ENCODE results near the gene NOL4L.
"Not testable (repeated sequence)": the region's sequence is repeated elsewhere in the genome, so short reads cannot be mapped to it uniquely, and the experiment has no call there.

Gene NOL4L

DNA sequence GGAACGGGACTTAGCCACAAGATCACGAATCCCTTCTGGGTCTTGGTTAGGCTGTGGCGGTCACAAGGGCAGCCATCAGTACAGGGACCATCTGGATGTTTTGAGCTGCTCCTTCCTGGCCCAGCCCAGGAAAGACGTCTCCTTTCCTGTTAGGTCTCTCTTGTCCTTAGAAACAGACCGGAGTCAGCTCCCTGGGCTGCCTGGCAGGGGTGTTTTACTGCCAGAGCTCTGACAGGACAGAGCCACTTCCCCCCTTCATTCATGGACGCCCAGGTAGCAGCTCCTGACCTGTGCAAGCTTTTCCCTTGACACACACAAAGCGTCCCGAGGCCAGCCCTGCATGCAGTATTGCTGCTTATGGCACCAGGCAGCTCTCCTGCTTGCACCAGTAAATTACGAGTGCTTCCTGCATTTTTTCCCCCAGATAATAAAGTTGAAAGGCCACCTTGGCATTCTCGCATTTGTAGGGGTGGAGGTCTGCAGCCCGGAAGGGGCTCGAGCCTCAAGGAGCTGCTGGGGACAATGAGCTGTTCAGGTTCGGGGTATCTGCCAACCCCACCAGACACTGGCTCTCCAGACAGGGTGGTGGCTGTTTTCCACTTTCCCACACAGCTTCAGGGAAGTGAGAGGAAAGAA, 87.4 kb downstream of the NOL4L start:
- Mint-ChIP-seq H3K27ac (no peak overlapping the region), H3K4me1 (ENCODE audit: low read depth) (no peaks in the 10 kb centered on the region), H3K36me3 (ENCODE audit: low read depth) (peaks cover 8% of the 10 kb centered on the region), H3K4me3 (no peak overlapping the region), H3K9me3 (no peaks in the 10 kb centered on the region), H3K27me3 (ENCODE audit: low read depth) (no peaks in the 10 kb centered on the region)
- no peak for DNase-seq (ENCODE audit: low spot score)

DNA sequence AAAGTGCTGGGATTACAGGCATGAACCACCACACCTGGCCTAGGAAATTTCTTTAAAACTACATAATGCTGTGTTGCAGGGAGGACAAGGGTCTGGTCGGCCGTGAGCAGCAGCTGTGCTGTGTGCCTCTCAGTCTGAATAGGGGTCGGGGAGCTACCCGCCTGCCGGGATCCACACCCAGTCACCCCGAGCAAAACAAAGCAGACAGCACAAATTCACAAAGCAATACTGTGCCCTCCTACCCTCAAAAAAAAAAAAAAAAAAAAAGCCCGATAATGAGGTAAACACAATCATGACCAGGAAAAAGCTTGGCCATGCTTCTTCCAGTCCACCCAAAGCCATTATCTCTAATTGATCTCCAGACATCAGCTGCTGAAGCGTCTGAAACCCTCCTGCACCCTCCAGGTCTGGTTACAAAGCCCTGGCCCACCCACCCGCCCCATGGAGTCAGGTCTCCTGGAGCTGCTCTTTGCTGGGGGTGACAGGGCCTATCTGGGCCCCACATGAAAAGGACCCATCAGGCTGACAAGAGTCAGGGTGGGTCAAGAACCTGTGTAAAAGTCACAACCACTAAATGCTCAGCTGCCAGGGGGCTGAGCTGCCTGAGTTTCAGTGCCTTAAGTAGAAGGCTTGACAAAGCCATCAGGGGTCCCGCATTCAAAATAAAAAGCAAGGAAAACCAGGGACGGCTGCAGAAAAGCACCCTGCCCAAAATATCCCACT, 88.2 kb downstream of the NOL4L start:
- Mint-ChIP-seq H3K36me3 (ENCODE audit: low read depth) (peaks cover 14% of the 10 kb centered on the region), H3K4me1 (ENCODE audit: low read depth) (no peaks in the 10 kb centered on the region), H3K27ac (no peak overlapping the region)

DNA sequence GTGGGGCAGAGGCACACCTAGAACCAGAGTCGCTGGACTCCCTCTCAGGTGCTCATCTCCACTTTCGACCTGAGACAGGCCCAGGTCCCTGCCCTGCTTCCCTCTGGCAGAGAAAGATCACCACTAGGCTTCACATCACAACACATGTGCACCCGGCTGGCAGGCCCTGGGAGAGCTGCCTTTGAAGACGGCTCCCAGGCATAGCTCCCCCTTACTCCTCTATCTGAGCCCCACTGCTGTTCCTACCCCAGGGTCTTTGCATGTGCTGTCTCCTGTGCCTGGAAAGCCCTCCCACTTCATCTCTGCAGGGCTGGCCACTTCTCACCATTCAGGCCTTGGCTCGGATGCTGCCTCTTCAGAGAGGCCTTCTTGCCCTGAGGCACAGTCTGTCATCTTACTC, 89.2 kb downstream of the NOL4L start:
- H3K27me3 Mint-ChIP-seq (ENCODE audit: low read depth) = no peaks in the 10 kb centered on the region
- no peak for DNase-seq (ENCODE audit: low spot score)
- no peaks in the 10 kb centered on the region for H3K9me3 Mint-ChIP-seq
- peaks cover 10% of the 10 kb centered on the region for H3K36me3 Mint-ChIP-seq (ENCODE audit: low read depth)
- H3K27ac Mint-ChIP-seq = no peak overlapping the region
- H3K4me1 Mint-ChIP-seq (ENCODE audit: low read depth) = peaks cover 2% of the 10 kb centered on the region
- no peak overlapping the region for H3K4me3 Mint-ChIP-seq

More for the DNA sequence above, 88.2 kb downstream of the NOL4L start:
- H3K27me3 Mint-ChIP-seq (ENCODE audit: low read depth) = no peaks in the 10 kb centered on the region
- H3K9me3 Mint-ChIP-seq = no peaks in the 10 kb centered on the region
- no peak overlapping the region for H3K4me3 Mint-ChIP-seq
- no peak for DNase-seq (ENCODE audit: low spot score)

DNA sequence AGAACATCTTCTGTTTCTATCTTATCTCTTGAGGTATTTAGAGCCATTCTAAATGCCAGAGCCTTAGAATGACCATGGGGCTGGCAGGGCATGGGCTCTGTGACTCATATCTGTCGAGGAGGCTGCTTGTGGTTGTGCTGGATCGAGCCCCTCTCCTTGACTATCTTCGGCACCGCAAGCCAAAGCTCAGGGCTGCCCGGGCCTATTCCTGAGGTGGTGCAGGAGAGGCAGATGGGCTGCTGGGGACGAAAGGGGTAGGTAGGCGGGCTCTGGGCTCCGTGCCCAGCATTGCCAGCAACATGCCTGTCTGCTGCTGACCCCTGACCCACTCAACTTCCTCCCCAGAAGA, 89.9 kb downstream of the NOL4L start:
- Mint-ChIP-seq H3K4me3 (no peak overlapping the region), H3K4me1 (ENCODE audit: low read depth) (peaks cover 2% of the 10 kb centered on the region), H3K9me3 (no peaks in the 10 kb centered on the region), H3K36me3 (ENCODE audit: low read depth) (peaks cover 10% of the 10 kb centered on the region), H3K27me3 (ENCODE audit: low read depth) (no peaks in the 10 kb centered on the region), H3K27ac (no peak overlapping the region)
- no peak for DNase-seq (ENCODE audit: low spot score)

DNA sequence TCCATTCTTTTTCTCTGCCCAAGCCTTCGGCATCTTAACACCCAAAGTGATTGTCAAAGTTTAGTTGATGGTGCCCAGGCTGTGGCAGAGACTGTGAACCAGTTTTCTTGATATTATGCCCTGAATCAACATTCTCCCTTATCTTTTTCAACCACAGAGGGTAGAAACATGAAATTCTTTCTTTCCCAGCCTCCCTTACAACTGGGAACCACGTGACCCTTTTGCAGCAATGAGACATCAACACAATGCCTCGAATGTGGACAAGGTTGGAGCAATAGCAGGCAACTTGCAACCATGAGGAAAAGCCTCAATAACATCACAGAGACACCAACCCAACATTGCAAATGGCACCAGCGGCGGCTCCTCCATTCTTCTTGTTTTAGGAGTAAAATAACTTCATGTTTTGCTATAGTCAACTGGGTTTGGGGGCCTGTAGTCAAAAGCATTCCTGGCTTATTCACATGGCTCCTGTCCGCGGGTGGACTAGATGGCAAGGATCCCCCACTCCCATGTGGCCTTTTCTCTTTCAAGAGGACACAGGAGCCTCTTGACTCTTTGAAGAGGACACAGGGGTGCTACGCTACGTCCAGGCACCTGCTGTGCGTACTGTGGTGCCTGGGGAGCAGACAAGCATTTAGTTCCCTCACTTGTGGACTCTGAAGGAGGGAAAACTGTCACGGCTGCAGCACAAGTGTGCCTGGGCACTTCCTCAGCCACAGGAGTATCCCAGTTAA, 90.5 kb downstream of the NOL4L start:
- no peak overlapping the region for H3K4me3 Mint-ChIP-seq
- H3K4me1 Mint-ChIP-seq (ENCODE audit: low read depth) = peaks cover 2% of the 10 kb centered on the region
- H3K9me3 Mint-ChIP-seq = no peaks in the 10 kb centered on the region
- no peaks in the 10 kb centered on the region for H3K27me3 Mint-ChIP-seq (ENCODE audit: low read depth)
- no peak overlapping the region for H3K27ac Mint-ChIP-seq
- DNase-seq (ENCODE audit: low spot score) = no peak
- H3K36me3 Mint-ChIP-seq (ENCODE audit: low read depth) = peaks cover 10% of the 10 kb centered on the region

DNA sequence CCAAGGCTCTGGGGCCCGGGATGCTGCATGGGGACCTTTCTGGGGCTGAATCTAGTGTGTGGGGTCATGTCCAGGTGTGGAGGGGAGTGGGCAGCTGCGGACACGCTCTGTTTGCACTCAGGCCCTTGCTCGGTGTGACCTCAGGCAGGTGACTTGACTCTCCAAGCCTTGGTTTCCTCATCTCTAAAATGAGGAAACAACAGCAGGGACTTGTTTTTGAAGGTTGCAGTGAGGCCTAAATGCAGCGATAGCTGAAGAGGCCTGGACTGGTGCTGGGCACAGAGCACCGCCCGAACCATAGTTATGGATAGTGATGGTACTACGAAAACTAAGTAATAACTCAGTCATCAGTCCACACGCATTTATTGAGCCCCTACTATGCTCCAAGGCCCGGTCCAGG, 91.8 kb downstream of the NOL4L start:
- Mint-ChIP-seq H3K27ac (no peak overlapping the region), H3K4me3 (no peak overlapping the region), H3K27me3 (ENCODE audit: low read depth) (no peaks in the 10 kb centered on the region), H3K4me1 (ENCODE audit: low read depth) (peaks cover 2% of the 10 kb centered on the region), H3K36me3 (ENCODE audit: low read depth) (peaks cover 12% of the 10 kb centered on the region), H3K9me3 (no peaks in the 10 kb centered on the region)
- DNase-seq (ENCODE audit: low spot score) = no peak

DNA sequence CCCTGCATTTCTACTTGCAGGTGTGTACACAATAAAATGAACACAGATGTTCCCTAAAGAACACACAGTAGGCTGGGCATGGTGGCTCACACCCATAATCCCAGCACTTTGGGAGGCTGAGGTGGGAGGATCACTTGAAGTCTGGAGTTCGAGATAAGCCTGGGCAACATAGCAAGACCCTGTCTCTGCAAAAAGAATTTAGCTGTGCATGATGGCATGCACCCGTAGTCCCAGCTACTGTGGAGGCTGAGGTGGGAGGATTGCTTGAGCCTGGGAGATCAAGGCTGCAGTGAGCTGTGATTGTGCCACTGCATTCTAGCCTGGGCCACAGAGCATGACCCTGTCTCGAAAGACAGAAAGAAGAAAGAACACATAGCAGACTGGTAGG, 93.4 kb downstream of the NOL4L start:
- not testable (repeated sequence) for H3K9me3 Mint-ChIP-seq; DNase-seq (ENCODE audit: low spot score); H3K27me3 Mint-ChIP-seq (ENCODE audit: low read depth); H3K4me3 Mint-ChIP-seq; H3K27ac Mint-ChIP-seq; H3K4me1 Mint-ChIP-seq (ENCODE audit: low read depth)
- H3K36me3 Mint-ChIP-seq (ENCODE audit: low read depth) = peaks cover 14% of the 10 kb centered on the region

DNA sequence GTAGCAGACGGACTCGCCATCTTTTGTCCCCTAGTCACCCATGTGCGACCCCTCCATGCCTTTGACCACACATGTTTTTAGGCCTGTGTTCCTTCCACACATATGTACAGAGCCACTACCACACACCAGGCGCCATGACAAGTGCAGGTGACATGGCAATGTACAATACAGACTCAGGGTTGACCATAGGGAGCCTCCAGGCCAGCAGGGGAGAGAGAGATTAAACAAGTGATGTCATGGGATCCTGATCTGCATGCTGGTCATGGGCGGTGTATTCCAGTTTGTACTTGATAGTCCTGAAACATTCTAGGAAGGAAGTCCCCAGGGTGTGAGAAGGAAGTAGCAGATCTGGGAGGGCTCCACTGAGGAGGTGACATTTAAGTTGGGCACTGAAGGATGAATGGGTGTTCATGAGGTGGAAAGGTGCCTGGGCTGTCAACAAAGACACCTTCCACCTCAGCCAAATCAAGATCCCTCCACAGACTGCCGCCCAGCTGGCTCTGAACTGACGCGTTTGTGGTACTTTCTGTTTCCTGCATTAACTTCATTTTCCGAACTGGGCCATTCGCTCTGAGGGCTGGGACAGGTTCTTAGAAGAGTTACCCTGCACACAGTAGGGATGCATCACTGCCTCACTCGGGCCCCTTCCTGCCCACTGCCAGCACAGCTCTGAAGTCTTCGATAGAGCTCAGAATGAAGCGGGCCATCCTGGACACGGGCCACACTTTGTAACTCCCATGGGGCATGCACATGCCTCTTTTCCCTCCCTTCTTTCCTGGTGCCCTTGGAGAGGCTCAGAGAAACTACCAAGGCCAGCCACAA, 94.0 kb downstream of the NOL4L start:
- H3K27me3 Mint-ChIP-seq (ENCODE audit: low read depth) = no peaks in the 10 kb centered on the region
- no peak for DNase-seq (ENCODE audit: low spot score)
- H3K4me1 Mint-ChIP-seq (ENCODE audit: low read depth) = peaks cover 4% of the 10 kb centered on the region
- no peak overlapping the region for H3K27ac Mint-ChIP-seq
- H3K36me3 Mint-ChIP-seq (ENCODE audit: low read depth) = peaks cover 18% of the 10 kb centered on the region
- H3K4me3 Mint-ChIP-seq = no peak overlapping the region
- no peaks in the 10 kb centered on the region for H3K9me3 Mint-ChIP-seq

DNA sequence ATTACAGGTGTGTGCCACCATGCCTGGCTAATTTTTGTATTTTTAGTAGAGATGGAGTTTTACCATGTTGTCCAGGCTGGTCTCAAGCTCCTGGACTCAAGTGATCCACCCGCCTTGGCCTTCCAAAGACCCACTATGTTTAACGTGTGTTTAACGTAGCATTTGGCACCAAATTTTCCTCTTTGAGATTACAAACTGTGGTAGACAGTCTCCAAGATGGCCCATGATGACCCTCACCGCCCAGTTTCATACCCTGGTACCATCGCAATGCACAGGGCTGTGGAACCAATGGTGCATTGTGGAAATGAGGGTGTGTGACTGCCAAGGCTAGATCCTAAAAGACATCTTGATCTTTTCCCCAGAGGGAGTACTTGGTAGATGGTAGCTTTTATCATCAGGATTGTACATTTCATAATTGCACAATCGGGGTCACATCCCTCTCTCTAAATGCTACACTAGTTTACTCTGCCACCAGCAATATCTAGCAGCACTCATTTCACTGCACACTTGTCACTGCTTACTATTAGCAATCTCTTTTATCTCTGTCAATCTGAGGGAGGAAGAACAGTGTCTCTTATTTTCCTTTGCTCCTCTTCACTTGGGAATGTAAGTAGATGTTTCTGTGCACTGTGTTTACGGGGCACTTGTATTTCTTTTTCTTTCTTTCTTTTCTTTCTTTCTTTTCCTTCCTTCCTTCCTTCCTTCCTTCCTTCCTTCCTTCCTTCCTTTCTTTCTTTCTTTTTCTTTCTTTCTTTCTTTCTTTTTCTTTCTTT, 96.9 kb downstream of the NOL4L start:
- Mint-ChIP-seq H3K36me3 (ENCODE audit: low read depth) (peaks cover 18% of the 10 kb centered on the region), H3K27me3 (ENCODE audit: low read depth) (peaks cover 3% of the 10 kb centered on the region), H3K27ac (no peak overlapping the region), H3K4me3 (no peak overlapping the region), H3K4me1 (ENCODE audit: low read depth) (peaks cover 12% of the 10 kb centered on the region), H3K9me3 (no peaks in the 10 kb centered on the region)
- DNase-seq (ENCODE audit: low spot score) = no peak

DNA sequence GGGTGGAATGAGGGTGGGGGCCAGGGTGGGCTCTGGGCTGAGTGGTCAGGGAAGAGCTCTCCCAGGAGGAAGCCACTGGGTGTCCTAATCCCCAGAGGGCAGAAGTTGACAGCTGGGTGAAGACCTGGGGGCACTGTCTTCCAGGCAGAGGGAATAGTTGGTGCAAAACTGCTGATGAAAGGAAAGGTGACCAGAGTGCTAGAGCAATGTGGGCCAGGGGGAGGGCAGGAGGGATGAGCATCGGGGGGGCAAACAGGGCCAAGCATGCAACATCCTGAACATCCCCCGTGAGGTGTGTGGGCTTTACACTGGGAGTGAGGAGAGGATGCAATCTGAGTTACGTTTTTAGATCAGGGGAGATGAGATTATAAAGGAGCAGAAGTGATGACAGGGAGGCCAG, 97.8 kb downstream of the NOL4L start:
- Mint-ChIP-seq H3K27me3 (ENCODE audit: low read depth) (peaks cover 3% of the 10 kb centered on the region), H3K9me3 (no peaks in the 10 kb centered on the region), H3K4me3 (no peak overlapping the region), H3K36me3 (ENCODE audit: low read depth) (peaks cover 13% of the 10 kb centered on the region), H3K4me1 (ENCODE audit: low read depth) (peaks cover 12% of the 10 kb centered on the region), H3K27ac (no peak overlapping the region)
- DNase-seq (ENCODE audit: low spot score) = no peak

DNA sequence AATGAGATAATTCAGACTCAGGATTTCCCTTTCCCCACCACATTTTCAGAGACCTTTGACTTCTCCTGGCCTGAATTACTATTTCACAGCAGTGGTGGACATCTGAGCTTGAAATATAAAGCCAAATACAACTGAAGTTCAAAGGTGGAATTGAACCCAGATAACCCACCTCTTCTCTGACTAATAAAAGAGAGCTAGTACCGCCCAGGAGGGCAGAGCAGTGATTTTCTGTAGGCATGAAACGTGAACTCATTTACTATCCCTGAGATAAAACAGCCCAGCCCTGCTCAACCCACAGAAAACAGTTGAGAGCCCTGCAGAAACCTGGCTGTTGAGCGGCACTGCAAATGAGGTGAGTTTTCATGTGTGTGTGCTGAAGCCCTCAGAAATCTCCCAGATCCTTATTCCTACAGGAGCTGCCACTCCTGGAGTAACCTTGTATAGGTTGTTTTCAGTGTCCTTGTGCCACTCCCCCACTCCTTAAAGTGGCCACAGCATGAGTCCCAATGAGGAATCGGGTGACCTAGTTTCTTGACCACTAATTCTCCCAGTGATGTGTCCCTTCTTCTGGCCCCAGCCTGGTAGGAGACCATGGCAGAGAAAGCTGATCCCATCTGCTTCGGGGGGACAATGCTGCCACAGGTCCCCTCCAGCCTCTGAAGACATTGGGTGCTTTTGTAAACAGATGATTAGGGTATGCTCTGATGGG, 99.2 kb downstream of the NOL4L start:
- Mint-ChIP-seq H3K36me3 (ENCODE audit: low read depth) (peaks cover 10% of the 10 kb centered on the region), H3K9me3 (no peaks in the 10 kb centered on the region), H3K4me1 (ENCODE audit: low read depth) (peaks cover 12% of the 10 kb centered on the region), H3K27me3 (ENCODE audit: low read depth) (peaks cover 3% of the 10 kb centered on the region), H3K4me3 (no peak overlapping the region), H3K27ac (no peak overlapping the region)
- no peak for DNase-seq (ENCODE audit: low spot score)

DNA sequence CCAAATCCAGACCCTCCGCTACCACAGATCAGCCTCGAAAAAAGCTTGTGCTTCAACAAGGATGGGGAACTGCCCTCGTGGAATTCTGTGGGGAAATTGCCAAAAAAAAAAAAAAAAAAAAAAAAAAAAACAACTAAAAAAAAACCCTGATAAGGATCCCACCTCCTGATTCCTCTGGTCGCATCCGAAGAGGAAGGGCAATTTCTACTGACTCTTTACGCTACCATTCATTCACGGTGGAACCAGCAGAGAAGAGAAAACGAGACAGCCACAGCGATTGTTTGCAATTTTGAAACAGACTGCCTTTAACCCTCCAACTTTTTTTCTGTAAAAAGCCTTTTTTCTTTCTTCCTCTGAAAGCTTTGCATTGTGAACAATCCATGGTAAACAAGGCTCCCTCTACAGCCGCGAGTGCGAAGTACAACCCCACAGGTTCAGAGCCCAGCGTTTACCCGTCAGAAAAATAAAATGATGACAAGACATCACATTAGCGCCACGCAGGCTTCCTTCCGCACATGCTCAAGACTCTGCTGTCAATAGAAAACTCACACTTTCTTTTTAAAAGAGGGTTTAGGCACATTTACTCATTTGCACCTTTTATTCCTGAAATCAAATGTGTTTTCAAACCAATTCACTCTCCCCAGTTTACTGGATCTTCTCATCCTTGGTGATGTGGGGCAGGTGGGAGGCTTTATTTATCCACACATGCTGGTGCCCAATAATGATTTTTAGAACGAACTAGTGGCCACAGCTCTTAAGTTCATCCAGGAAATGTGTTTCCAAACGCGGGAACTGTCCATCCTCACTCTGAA, 100.0 kb downstream of the NOL4L start:
- Mint-ChIP-seq H3K36me3 (ENCODE audit: low read depth) (peaks cover 10% of the 10 kb centered on the region), H3K4me1 (ENCODE audit: low read depth) (peaks cover 12% of the 10 kb centered on the region), H3K9me3 (no peaks in the 10 kb centered on the region)

More for the DNA sequence above, 100.0 kb downstream of the NOL4L start:
- DNase-seq (ENCODE audit: low spot score) = peak; percentile 73
- peak overlapping the region; percentile 83 for H3K27ac Mint-ChIP-seq
- peaks cover 3% of the 10 kb centered on the region for H3K27me3 Mint-ChIP-seq (ENCODE audit: low read depth)
- H3K4me3 Mint-ChIP-seq = peak overlapping the region; percentile 88
